ENCODE measurements around the gene CHD8.

Gene CHD8, protein sequence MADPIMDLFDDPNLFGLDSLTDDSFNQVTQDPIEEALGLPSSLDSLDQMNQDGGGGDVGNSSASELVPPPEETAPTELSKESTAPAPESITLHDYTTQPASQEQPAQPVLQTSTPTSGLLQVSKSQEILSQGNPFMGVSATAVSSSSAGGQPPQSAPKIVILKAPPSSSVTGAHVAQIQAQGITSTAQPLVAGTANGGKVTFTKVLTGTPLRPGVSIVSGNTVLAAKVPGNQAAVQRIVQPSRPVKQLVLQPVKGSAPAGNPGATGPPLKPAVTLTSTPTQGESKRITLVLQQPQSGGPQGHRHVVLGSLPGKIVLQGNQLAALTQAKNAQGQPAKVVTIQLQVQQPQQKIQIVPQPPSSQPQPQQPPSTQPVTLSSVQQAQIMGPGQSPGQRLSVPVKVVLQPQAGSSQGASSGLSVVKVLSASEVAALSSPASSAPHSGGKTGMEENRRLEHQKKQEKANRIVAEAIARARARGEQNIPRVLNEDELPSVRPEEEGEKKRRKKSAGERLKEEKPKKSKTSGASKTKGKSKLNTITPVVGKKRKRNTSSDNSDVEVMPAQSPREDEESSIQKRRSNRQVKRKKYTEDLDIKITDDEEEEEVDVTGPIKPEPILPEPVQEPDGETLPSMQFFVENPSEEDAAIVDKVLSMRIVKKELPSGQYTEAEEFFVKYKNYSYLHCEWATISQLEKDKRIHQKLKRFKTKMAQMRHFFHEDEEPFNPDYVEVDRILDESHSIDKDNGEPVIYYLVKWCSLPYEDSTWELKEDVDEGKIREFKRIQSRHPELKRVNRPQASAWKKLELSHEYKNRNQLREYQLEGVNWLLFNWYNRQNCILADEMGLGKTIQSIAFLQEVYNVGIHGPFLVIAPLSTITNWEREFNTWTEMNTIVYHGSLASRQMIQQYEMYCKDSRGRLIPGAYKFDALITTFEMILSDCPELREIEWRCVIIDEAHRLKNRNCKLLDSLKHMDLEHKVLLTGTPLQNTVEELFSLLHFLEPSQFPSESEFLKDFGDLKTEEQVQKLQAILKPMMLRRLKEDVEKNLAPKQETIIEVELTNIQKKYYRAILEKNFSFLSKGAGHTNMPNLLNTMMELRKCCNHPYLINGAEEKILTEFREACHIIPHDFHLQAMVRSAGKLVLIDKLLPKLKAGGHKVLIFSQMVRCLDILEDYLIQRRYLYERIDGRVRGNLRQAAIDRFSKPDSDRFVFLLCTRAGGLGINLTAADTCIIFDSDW (N-terminal part only)

DNA sequence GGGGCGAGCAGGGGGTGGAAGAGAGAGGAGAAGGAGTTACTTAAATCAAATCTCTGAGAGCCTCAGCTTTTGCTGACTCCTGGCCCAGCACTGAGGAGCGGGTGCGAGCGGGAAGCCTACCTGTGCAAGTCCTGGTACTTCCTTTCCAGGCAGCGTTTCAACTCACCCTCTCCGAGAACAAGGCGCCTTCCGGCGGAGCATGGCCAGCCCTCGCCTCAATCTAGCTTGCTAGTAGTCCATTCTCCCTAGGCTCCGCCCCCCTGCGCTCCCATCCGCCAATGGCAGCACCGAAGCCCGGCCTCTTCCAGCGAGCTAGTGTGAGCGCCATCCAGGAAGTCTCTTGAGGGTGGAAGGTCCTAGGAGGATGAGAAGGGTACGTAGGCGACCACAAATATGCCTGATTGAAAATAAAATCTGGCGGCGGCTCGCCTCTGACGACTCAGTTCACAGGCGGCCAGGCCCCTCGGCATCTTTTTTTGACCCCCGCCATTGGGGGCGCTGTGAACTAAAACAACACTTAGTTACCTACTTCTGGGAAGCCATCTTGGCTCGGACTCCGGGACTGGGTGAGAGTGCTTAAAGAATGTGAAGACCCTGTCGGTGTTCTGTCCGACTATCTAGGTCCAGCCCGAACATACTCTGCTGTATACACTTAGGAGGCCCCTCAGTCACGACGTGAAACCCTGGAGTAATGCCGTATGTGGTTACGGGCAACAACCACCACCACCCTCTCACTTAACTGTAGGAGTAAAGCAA lies at the start of gene CHD8:
TSS of gene CHD8 (minus strand) at position 212 of the 756 bp plus-strand sequence. CDS start 24,480 bp downstream, outside the sequence.
- peak; percentile 65 for TF ChIP-seq CTCF (IDR thresholded peaks at IDR 0.05; ENCODE audit: control insufficient read depth, extremely low read depth, insufficient read depth)
- DNase-seq (ENCODE audit: low read depth) = peak; percentile 100
- peak within 1 kb of the TSS; percentile 90 for H3K4me3 ChIP-seq (ENCODE audit: low read depth, low read length)

- no peak overlapping the region for H3K4me3 ChIP-seq (ENCODE audit: low read depth, low read length)
- TF ChIP-seq CTCF (IDR thresholded peaks at IDR 0.05; ENCODE audit: control insufficient read depth, extremely low read depth, insufficient read depth) = no peak
- DNase-seq (ENCODE audit: low read depth) = no peak
These were observed 49.2 kb upstream of the CHD8 start for GRCh38 chr14:21505012-21505553.

DNA sequence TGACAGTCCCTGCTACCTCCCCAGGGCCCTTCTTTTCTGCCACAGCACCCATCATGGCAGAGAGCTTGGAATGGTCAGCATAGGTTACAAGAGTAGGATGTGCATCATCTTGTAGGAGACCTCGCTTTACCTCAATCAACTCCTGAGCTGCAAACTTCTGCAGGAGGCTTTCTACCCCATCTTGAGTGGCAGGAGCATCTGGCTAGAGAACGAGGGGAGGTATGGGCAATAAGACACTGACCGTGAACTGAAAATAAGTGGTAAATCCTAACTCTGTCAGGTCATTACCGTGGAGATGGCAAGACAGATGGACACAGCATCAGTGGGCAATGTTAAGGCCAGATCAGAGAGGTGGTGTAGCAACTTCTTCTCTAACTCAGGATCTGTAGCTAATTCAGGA lies 47.5 kb upstream of the CHD8 start:
- no peak overlapping the region for H3K4me3 ChIP-seq (ENCODE audit: low read depth, low read length)
- TF ChIP-seq CTCF (IDR thresholded peaks at IDR 0.05; ENCODE audit: control insufficient read depth, extremely low read depth, insufficient read depth) = no peak
- DNase-seq (ENCODE audit: low read depth) = no peak

GRCh38 chr14:21501568-21501967 lies 45.6 kb upstream of the CHD8 start:
- TF ChIP-seq CTCF (IDR thresholded peaks at IDR 0.05; ENCODE audit: control insufficient read depth, extremely low read depth, insufficient read depth) = no peak
- H3K4me3 ChIP-seq (ENCODE audit: low read depth, low read length) = no peak overlapping the region
- no peak for DNase-seq (ENCODE audit: low read depth)

- peak; percentile 14 for DNase-seq (ENCODE audit: low read depth)
- peak; percentile 55 for TF ChIP-seq CTCF (IDR thresholded peaks at IDR 0.05; ENCODE audit: control insufficient read depth, extremely low read depth, insufficient read depth)
- H3K4me3 ChIP-seq (ENCODE audit: low read depth, low read length) = no peak overlapping the region
These were observed 42.9 kb upstream of the CHD8 start for GRCh38 chr14:21498540-21499526.

Measured in LNCaP clone FGC (cell line).